Astrocyte (in vitro differentiated cells and primary cell): Measurements from ENCODE around the gene ATP2B2.

Source experiments
- CTCF ChIP-seq: IDR thresholded peaks from 2 replicates; pipeline ENCODE4 v1.5.1; 2011; ENCODE audit warnings: low read depth, mild to moderate bottlenecking, inconsistent platforms, low read length, moderate library complexity; ENCODE audit not compliant: insufficient read depth
- EZH2 ChIP-seq: IDR thresholded peaks from 2 replicates; pipeline ENCODE4 v1.6.1; 2012; ENCODE audit warnings: mild to moderate bottlenecking, low read length, inconsistent platforms; ENCODE audit not compliant: insufficient read depth

GRCh38 chr3:10447110-10447509 lies 58.3 kb downstream of the ATP2B2 start:
- TF ChIP-seq CTCF (no peak), EZH2 (no peak)
